Activated CD4-positive, alpha-beta T cell treated with anti-CD3 and anti-CD28 coated beads, Interleukin-2, amount 50 U/mL, for 48 hours (primary cell): ENCODE results near the gene FBXO2.

Source experiments
- DNase-seq, 2 experiments: peaks; one replicate each; pipeline ENCODE4 v3.0.0-alpha.2; 2020

FBXO2 gene, protein sequence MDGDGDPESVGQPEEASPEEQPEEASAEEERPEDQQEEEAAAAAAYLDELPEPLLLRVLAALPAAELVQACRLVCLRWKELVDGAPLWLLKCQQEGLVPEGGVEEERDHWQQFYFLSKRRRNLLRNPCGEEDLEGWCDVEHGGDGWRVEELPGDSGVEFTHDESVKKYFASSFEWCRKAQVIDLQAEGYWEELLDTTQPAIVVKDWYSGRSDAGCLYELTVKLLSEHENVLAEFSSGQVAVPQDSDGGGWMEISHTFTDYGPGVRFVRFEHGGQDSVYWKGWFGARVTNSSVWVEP

DNA sequence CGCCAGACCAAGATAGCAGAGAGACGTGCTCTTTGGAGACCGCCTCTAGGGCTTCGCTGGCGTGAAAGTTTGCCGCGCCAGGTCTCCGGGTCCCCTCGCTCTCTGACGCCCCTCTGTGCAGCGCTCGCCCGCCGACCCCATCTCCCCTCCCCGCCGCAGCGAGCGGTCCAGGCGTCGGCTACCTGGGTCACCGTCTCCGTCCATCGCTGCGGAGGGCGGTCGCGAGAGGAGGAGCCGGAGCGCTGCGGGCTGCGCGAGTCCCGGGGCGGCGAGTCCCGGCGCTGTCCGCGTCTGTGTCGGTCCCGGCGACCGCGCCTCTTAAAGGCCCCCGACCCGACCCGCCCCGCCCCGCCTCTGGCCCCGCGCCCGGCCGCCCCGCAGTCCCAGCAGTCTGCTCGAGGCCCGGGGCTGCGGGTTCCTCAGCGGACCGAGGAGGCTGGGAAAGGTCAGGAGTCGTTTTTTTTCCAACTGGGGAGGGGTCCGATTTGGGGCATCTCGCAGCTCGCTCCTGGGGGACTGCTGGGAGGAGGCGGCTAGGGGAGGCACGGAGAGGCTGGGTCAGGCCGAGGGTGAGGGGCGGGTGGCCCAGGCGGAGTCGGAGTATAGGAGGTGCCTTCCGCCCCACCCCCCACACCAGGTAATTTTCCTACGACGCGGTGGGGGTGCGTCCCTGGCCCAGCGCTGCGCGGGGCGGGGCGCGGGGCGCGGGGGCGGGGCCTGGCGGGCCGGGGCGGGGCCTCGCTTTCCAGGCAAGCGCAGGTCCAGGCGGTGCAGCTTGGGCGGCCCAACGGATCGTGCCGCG lies at the start of gene FBXO2, which contains the start of gene FBXO44:
TSS of gene FBXO2 (minus strand) at position 293 of the 802 bp plus-strand sequence. CDS start at position 204, 89 bp downstream.
TSS of gene FBXO44 (plus strand) at position 741 of the 802 bp plus-strand sequence. CDS start 959 bp downstream, outside the sequence.
- DNase-seq, result peak; percentile 70 to 75

DNA sequence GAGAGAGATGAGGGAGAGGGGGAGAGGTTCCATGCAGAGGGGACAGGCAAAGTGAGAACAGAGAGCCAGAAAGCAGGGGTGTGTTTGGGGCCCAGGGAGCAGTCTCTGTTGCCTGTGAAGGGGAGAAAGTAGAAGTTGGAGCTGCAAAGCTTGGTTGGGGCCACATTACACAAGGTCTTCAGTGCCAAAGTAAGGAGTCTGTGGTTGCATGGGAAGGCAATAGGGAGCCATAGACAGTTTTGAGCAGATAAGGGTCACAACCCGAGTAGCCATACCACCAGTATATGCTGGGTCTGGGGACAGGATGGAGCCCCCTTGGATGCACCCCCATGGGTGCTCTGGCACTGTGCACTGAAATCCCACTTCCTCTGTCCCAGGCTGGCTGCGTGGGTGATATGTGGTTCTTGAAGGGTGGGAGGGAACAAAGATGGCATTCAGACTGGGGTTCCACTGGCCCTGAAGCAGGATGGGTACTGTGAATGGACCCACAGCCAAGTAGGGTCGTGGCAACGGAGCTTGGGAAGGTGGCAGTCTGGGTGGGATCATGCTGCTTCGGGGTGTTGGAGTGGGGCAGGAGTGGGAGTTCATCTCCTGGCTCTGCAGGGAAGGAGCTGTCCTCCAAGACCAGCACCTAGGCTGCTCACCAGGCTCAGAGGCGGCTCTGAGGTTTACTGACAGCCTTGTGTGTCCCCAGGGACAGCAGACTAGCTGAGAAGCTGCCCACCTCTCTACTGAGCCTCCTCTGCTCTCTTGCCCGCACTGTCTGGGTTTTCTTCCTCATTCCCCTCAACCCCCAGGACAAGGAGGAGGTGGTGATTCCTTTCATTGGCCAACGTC lies 49.3 kb upstream of the FBXO2 start:
- no peak for DNase-seq

DNA sequence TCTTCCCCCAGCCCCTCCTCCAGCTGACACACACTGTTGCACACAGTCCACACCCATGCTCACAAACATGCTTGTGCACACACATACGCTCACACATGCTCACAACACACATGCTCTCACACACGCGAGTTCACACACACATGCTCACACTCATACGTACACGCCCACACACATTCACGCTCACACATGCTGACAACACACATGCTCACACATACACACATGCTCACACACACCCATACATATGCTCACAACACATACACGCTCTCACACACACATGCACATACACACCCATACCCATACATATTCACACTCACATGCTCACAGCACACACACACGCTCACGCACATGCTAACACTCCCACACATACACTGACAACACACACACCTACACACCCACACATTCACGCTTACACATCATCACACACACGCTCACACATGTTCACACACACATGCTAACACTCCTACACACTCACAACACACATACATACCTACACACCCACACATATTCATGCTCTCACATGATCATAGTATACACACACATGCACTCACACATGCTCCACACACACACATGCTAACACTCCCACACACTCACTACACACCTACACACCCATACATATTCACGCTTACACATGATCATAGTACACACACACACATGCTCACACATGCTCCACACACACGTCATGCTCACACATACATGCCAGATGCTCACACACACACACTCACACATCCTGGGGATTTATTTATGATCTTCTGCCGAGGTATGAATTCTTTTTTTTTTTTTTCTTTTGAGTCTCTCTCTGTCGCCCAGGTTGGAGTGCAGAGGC lies 48.0 kb upstream of the FBXO2 start:
- no peak for DNase-seq

DNA sequence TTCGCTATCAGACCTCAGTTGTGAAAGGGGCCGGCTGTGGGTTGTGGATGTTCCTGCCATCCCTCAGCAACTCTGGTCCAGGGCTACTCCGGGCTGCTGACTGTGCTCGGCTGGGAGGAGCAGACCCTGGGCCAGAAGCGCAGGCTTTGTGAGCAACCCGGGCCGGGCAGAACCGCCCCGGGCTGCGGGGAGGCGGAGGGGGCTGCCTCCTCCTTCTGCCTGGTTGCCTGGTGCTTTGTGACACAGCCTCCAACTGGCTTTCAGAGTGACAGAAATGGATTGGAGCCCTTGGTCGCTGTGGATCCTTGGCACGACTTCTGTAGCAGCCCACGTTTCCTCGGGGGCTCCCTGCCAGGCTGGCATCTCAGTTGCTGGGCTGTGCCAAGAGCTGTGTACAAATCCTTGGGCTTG lies 47.3 kb upstream of the FBXO2 start:
- no peak for DNase-seq

DNA sequence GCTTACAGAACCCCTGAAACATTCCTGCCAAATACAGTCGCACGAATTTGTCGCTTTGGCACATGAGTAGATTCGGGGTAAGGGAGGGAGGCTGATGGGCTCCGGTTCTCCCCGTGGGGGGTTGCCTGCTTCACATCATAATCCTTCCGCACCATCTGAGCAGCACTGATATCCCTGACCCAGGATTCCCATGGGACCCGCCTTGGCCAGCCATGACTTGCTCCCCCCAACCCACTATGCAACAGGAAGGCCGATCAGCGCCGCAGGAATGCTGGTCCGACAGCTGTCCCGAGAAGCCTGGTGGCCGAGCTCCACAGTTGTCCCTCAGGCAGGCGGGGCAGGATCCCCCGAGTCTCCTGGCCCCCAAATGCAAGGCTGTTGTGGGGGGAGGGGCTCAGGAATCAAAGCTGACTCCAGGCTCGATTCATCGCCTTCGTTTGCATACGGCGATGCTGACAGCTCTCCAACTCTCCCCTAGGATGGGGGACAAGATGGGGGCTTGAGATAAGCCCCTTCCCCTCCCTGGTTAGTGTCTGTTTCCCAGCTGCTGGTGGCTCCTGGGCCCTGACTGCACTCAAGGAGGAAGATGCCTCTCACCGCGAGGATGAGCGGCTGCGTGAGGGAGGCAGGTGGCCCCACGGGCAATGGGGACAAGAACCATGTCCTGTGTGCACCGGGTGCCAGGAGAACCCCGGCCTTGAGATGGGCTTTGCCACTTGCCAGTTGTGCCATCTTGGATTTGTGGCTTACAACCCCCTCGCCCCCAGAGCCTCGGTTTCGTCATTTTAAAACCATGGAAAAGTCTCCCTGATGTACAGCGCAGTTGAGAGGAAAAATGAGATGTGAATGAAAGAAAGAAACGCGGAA lies 46.6 kb upstream of the FBXO2 start:
- DNase-seq, result no peak

DNA sequence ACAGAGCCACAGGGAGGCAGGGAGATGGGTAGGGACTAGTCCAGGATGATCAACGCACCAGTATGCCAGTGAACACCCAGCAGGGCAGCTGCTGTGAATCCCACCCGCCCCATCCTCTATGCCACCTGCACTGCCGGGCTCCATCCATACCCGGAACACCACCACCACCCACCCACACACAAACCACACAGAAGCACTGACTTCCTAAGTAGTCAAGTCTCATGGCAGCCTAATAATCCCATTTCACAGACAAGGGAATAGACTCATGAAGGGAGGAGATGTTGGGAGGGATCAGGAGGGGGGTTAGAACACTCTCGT lies 43.6 kb upstream of the FBXO2 start:
- no peak for DNase-seq

DNA sequence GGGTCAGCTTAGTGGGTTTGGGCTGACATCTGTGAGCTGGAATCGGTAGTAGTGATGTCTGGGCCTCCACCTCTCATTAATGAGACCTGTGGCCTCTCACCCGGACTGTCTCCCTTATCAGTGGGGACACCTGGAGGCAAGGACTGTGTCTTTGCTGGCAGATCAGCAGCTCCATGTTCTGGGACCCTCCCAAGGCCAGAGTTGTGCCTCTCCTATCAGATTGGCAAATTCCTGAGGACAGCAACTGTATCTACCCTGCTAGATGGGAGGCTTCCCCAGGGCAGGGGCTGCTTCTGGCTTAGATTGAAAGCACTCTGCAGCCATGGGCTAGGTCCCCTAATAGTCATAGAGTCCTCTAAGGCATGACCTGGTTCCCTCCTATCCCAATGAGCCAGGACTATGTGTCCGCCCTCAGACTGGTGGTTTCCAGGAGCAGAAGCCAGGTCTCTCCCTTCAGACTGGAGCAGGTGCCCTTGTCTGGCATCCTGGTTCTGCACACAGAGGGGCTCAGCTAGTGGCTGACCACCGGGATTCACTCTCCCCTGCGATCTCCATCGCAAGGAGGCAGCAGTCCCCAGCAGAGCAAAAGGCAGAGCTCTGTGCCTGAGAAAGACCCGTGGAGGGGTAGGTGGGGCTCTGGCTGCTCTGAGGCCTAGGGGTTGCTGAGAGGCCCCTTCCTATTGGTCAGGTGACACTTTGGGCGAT lies 43.1 kb upstream of the FBXO2 start:
- no peak for DNase-seq

DNA sequence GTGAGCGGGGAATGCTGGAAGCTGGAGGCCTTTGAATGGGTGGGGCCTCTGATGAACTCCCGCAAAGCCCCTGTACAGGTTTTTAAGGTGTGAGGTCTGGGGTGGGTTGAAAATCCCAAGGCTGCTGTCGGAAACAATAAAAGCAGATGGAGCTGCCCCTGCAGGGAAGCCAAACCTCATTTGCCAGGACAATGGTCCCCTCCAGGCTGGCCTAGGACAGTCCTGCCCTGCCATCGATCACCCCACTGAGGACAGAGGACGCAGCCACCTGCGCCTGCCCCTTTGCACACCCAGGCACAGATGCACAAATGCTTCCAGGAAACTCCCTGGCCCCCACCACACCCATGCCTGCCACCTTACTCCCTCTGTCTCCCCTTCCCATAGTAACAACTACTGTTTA lies 41.6 kb upstream of the FBXO2 start:
- DNase-seq, result no peak

DNA sequence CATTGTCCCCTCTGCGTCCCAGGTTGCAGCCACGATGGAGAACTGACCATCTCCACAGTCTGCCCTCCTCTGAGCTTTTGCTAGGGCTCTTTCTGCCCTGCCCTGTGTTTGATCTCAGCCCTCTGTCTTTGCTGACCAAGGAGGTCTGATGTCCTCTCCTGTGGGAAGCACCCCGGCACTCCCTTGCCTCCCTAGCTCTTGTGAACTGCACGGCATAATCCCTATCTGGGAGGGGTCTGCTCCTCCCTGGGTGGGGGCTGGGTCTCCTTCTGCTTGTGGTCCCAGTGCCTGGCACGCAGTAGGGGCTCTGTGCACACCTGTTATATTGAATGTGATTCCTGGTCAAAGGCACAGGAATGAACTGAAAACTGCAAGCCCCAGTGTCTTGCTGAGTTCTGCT lies 39.7 kb upstream of the FBXO2 start:
- DNase-seq, result no peak

DNA sequence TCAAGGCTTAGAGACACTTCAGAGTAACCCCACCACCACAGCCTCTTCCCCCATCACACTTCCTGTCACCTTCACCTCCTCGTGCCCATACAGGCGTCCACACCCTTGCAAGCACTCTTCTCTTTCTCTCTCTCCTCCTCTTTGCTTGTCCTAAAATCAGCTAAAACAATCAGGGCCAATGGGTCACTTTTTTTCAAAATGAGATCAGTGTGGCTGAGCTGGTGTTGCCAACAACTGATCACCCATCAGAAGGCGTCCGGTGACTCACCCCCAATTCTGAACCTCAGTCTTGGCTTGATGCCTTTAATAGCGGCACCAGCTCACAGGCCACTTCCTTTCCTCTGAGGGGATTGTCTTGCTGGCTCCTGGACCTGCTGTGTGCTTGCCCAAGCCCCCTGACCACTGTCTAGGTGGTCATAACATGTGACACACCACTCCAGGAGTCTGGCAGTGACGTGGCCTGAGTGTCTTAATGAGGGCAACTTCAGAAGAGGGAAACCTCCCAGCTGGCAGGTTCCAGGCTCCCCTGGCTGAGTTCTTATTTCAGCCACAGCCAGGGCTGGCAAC lies 38.9 kb upstream of the FBXO2 start:
- peak; percentile 33 to 49 for DNase-seq

DNA sequence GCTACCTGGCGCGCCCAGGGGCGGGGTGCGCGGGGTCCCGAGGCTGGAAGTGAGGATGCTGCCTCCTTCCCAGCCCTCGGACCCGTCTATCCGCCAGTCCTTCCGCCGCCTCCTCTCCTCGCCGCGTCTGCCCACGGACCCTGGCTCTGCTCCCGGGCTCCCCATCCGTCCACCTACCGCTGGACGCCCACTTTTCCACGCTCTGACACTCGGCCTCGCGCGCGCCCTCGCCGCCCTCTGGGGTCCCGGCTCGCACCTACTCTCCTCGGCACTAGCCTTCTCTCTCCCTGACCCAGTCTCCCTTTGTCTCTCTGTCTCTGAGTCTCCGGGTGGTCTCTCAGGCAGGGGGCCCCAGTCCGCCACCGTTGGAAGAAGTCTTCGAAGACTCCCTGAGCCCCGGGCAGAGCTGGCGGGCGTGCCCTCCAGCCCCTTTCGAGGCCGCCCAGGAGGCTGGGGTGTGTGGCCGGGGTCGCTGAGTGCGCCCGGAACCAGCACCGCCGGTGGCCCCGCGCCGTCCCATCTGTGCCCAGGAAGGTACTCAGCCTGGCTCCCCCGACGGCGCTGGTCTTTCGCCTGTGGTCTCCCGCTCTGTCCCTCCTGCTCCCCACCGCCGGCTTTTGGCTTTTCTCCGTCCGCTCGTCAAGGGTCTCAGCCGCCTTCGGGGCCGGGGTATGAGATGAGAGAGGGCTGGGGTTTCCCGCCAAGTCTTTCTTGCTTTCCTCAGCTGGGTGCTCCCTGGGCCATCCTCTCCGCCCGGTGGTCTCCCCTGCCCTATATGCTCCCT lies 37.9 kb upstream of the FBXO2 start:
- no peak for DNase-seq

DNA sequence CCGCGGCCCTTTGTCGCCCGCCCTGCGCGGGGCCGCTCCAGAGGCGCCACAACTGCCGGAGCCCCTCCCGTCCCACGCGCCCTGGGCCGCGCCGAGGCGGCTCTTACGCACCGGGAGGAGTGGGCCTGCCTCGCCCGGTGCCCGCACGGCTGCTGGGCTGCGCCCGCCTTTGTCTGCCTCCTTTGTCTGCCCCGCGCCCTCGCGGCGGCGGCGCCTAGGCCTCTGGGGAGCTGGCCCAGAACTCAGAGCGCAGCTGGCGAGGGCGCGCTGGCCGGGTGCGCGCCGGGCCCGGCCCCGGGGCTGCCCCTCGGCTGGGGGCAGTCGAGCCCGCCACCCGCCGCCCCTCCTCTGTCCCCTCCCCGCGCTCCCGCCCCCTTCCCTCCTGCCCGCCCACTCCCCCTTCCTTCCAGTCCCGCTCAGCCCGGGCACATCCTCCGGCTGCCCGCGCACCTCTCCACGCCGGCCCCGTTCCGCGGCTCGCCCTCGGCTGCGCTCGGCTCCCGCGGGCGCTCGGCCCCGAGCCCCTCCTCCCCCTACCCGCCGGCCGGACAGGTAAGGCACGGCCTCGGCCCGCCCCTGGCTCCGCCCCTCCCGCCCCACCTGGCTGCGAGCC lies 37.2 kb upstream of the FBXO2 start, which contains the start of gene DRAXIN:
TSS of gene DRAXIN (plus strand) at position 409 of the 613 bp plus-strand sequence. CDS start 14,549 bp downstream, outside the sequence.
- peak in 1 of 2 experiments; percentile 11 for DNase-seq

DNA sequence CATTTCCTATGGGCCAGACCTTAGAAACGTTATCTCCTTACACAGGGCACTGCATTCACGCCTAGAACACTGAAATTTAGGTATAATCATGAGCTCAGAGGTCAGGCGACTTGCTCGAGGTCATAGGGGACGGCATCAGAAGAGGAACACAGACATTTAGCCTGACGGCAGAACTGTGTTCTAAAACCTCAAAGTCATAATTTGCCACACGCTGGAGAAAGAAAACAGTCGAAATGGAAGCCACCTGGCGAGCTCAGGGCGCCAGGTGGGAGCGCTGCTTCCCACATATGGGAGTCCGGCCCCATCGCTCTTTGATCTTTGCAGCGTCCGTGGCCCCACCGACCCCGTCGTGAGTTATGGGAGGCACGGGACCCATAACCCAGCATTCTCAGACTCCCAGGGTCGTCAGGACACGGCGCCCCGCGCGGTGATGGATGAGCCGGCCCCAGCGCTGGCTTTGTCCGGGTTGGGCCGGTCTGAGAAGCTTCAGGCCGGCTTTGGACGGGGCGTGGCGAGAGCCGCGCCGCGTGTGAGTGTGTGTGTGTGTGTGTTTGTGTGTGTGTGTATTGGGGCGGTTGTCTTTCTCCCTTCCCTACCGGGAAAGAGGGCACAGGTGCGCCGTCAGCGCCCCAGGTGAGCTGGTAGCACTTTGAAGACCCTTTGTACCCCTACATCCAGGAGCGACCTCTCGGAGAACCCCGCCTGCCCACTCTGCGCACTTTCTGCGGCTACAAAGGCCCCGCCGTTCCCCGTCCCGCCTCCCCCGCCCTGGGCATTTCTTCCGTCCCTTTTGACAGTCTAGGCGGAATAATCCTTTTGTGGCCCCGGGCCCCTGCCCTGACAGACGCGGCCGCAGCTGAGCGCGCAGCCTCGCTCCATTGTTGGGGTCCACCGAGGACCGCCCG lies 36.4 kb upstream of the FBXO2 start:
- no peak for DNase-seq

DNA sequence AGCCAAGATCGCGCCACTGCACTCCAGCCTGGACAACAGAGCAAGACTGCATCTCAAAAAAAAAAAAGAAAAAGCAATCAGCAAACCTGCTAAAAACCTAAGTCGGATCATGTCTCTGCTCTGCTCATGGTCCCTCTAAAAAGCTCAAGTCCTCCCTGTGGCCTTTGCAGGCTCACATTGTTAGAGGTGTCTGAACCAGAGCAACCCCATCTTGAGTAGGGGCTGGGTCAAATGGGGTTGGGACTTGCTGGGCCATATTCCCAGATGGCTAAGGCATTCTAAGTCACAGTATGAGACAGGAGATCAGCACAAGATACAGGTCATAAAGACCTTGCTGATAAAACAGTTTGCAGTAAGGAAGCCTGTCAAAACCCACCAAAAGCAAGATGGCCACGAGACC lies 34.3 kb upstream of the FBXO2 start:
- DNase-seq, result no peak

DNA sequence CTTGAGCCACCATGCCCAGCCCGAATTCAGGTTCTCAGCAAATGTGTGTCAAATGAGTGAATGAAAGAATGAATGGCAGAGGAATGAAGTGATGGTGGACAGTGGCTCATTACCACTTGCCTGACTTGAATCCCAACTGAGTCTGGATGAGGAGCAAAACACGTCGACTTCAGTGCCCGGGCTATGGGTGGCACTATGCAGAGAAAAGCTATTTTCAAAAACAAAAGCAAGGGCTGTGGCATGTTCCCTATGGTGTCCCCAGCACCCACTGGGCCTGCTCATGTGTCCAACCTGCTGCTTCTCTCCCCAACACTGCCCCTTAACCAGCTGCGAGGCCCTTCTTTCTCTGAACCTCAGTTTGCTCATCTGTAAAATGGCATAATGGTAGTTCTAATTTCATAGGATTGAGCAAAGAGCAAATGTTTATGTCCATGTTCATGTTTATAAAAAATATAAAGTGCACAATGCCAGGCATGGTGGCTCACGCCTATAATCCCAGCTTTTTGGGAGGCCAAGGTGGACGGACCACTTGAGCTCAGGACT lies 31.1 kb upstream of the FBXO2 start:
- no peak for DNase-seq

DNA sequence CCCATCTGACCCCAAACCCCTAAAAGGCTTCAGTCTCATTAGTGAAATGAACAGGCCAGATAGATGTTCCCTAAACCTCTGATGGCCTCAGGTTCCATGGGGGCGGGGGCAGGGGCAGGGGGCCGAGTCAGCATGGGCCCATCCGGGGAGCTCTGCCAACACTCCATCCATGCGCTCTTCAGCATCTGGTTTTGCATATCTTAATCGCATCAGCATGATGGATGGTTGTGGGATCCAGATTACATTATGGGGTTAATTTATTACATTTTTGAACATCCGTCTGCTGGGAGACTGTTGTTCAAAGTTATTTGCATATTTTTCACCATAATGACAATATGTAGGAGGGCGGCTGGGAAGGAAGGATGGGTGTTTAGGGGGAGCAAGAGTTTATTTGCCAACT lies 29.8 kb upstream of the FBXO2 start:
- no peak for DNase-seq

DNA sequence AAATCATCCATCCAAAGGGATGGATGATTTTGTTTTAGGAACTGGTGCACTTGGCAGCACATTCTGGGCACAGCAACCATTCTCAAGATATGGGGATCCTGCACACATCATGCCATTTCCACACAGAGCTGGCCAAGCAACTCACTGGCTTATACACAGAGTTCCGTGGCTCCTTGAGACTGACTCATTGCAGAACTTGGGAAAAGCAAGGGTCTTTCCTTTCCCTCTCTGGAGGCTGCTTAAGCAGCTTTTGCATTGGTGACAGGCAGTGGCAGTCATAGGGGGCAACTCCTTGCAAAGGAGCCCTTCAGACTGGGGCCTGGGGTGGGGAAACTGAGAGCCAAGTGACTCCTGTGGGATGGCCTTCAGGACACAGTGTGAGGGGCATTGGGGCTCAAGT lies 28.6 kb upstream of the FBXO2 start:
- DNase-seq, result no peak
